H9 (cell line): ENCODE measurements around the gene TNRC6C. TPM values are rescaled to one million over a fixed set of nuclear protein-coding genes. Genes with fewer than 3 reads are reported as not detected.

Experiments
- DNase-seq: peaks from one replicate; pipeline ENCODE4 v3.0.0-alpha.2; 2017
- H2AFZ ChIP-seq: one replicate; pipeline ENCODE4 v1.6.1; 2013; ENCODE audit warnings: mild to moderate bottlenecking, low read length, control low read depth, moderate library complexity
- H2AK5ac ChIP-seq: 2 replicates; pipeline ENCODE4 v1.6.1; 2013; ENCODE audit warnings: low read length, control low read depth, mixed read lengths; ENCODE audit not compliant: insufficient read length
- H2BK120ac ChIP-seq: one replicate; pipeline ENCODE4 v1.6.1; 2013; ENCODE audit warnings: low read depth, mild to moderate bottlenecking, low read length, control low read depth, inconsistent platforms; ENCODE audit not compliant: poor library complexity, severe bottlenecking
- H2BK12ac ChIP-seq: 2 replicates; pipeline ENCODE4 v1.6.1; 2013; ENCODE audit warnings: low read length, control low read depth, mixed read lengths, low read depth; ENCODE audit not compliant: insufficient read length
- H2BK15ac ChIP-seq: 2 replicates; pipeline ENCODE4 v1.6.1; 2013; ENCODE audit warnings: low read depth, low read length, control low read depth
- H2BK20ac ChIP-seq: one replicate; pipeline ENCODE4 v1.6.1; 2013; ENCODE audit warnings: low read depth, mild to moderate bottlenecking, low read length, control low read depth, inconsistent platforms; ENCODE audit not compliant: poor library complexity, severe bottlenecking
- H2BK5ac ChIP-seq: 2 replicates; pipeline ENCODE4 v1.6.1; 2013; ENCODE audit warnings: low read length, control low read depth, mixed read lengths; ENCODE audit not compliant: insufficient read length
- H3K14ac ChIP-seq: 2 replicates; pipeline ENCODE4 v1.6.1; 2013; ENCODE audit warnings: low read length, control low read depth; ENCODE audit not compliant: insufficient read depth
- H3K18ac ChIP-seq: 2 replicates; pipeline ENCODE4 v1.6.1; 2013; ENCODE audit warnings: low read depth, mild to moderate bottlenecking, mixed read lengths, low read length, control low read depth; ENCODE audit not compliant: insufficient read length
- H3K23ac ChIP-seq: 2 replicates; pipeline ENCODE4 v1.6.1; 2013; ENCODE audit warnings: low read length, control low read depth, mixed read lengths, low read depth; ENCODE audit not compliant: insufficient read length
- H3K23me2 ChIP-seq: 2 replicates; pipeline ENCODE4 v1.6.1; 2013; ENCODE audit warnings: low read depth, mild to moderate bottlenecking, mixed read lengths, low read length, control low read depth; ENCODE audit not compliant: insufficient read length, poor library complexity, severe bottlenecking
- H3K27ac ChIP-seq: 2 replicates; pipeline ENCODE4 v1.5.1; 2013; ENCODE audit warnings: low read length, control low read depth, mixed read lengths, low read depth; ENCODE audit not compliant: insufficient read length
- H3K27me3 ChIP-seq: 2 replicates; pipeline ENCODE4 v1.6.1; 2013; ENCODE audit warnings: low read length, control low read depth, inconsistent platforms; ENCODE audit not compliant: insufficient read depth
- H3K4ac ChIP-seq: 2 replicates; pipeline ENCODE4 v1.6.1; 2013; ENCODE audit warnings: low read depth, mild to moderate bottlenecking, control low read depth, inconsistent platforms, low read length, moderate library complexity
- H3K4me1 ChIP-seq: 2 replicates; pipeline ENCODE4 v1.6.1; 2013; ENCODE audit warnings: low read length, control low read depth, inconsistent platforms; ENCODE audit not compliant: insufficient read depth
- H3K4me2 ChIP-seq: 2 replicates; pipeline ENCODE4 v1.6.1; 2013; ENCODE audit warnings: low read length, control low read depth, mixed read lengths; ENCODE audit not compliant: insufficient read length, insufficient read depth
- H3K56ac ChIP-seq: 2 replicates; pipeline ENCODE4 v1.6.1; 2013; ENCODE audit warnings: low read depth, mild to moderate bottlenecking, mixed read lengths, low read length, control low read depth; ENCODE audit not compliant: insufficient read length
- H3K79me1 ChIP-seq: 2 replicates; pipeline ENCODE4 v1.6.1; 2013; ENCODE audit warnings: low read depth, mild to moderate bottlenecking, moderate library complexity, low read length, control low read depth, inconsistent platforms; ENCODE audit not compliant: insufficient read depth, poor library complexity, severe bottlenecking
- H3K79me2 ChIP-seq: 2 replicates; pipeline ENCODE4 v1.6.1; 2013; ENCODE audit warnings: low read length, control low read depth, inconsistent platforms; ENCODE audit not compliant: insufficient read depth
- H3K9ac ChIP-seq: 2 replicates; pipeline ENCODE4 v1.6.1; 2013; ENCODE audit warnings: low read length, control low read depth, mixed read lengths; ENCODE audit not compliant: insufficient read length; ENCODE audit errors: extremely low read depth
- H3K9me3 ChIP-seq: one replicate; pipeline ENCODE4 v1.6.1; 2013; ENCODE audit warnings: low read depth, low read length, inconsistent platforms; ENCODE audit not compliant: control insufficient read depth
- H3T11ph ChIP-seq: one replicate; pipeline ENCODE4 v1.6.1; 2013; ENCODE audit warnings: mild to moderate bottlenecking, low read length, control low read depth, inconsistent platforms
- H4K20me1 ChIP-seq: one replicate; pipeline ENCODE4 v1.6.1; 2013; ENCODE audit not compliant: control insufficient read depth, insufficient read length, insufficient read depth
- H4K5ac ChIP-seq: 2 replicates; pipeline ENCODE4 v1.6.1; 2013; ENCODE audit warnings: low read depth, mild to moderate bottlenecking, mixed read lengths, low read length, control low read depth; ENCODE audit not compliant: insufficient read length
- H4K8ac ChIP-seq: replicated peaks from 2 replicates; pipeline ENCODE4 v1.6.1; 2013; ENCODE audit warnings: low read length, control low read depth, mixed read lengths, low read depth; ENCODE audit not compliant: insufficient read length
- H4K91ac ChIP-seq: 2 replicates; pipeline ENCODE4 v1.6.1; 2013; ENCODE audit warnings: low read depth, mild to moderate bottlenecking, moderate library complexity, mixed read lengths, low read length, control low read depth; ENCODE audit not compliant: insufficient read length
- H3K27ac Mint-ChIP-seq, 3 experiments: 2 replicates in 2 of 3; 3 replicates in 1 of 3; pipeline ENCODE4 v1.8.0; 2020 to 2021; ENCODE audit warnings: mixed read lengths in 3 of 3, mild to moderate bottlenecking in 1 of 3, moderate library complexity in 1 of 3
- H3K27me3 Mint-ChIP-seq: 2 replicates; pipeline ENCODE4 v1.8.0; 2021; ENCODE audit warnings: low read depth, mild to moderate bottlenecking, moderate library complexity, mixed read lengths
- H3K36me3 Mint-ChIP-seq, 3 experiments: 2 replicates in 2 of 3; 3 replicates in 1 of 3; pipeline ENCODE4 v1.8.0; 2020 to 2021; ENCODE audit warnings: low read depth in 3 of 3, mixed read lengths in 3 of 3; ENCODE audit not compliant: insufficient read depth in 1 of 3
- H3K4me1 Mint-ChIP-seq, 2 experiments: 2 replicates each; pipeline ENCODE4 v1.8.0; 2020; ENCODE audit warnings: mixed read lengths in 2 of 2
- H3K4me3 Mint-ChIP-seq, 2 experiments: 2 replicates in 1 of 2; 3 replicates in 1 of 2; pipeline ENCODE4 v1.8.0; 2020 to 2021; ENCODE audit warnings: mild to moderate bottlenecking in 2 of 2, mixed read lengths in 2 of 2, moderate library complexity in 1 of 2
- H3K9me3 Mint-ChIP-seq, 2 experiments: 2 replicates in 1 of 2; 3 replicates in 1 of 2; pipeline ENCODE4 v1.8.0; 2020; ENCODE audit warnings: mild to moderate bottlenecking in 2 of 2, mixed read lengths in 2 of 2, moderate library complexity in 1 of 2
- WGBS: extraction: QIAGEN DNeasy Blood & Tissue Kit; methylation state at CpG from one replicate; pipeline ENCODE4 v1.1.7; 2013; ENCODE audit warnings: missing lambda C conversion rate, low lambda C conversion rate, mixed read lengths; ENCODE audit not compliant: insufficient read length; ENCODE audit errors: extremely low coverage; 5-methylcytosine and 5-hydroxymethylcytosine counted together
- total RNA-seq: library from RNA; stranded (reverse); gene quantifications from 2 replicates; pipeline ENCODE4 v1.2.1, GENCODE V29; 2021
- TF ChIP-seq, protein P1 (sequence below): fragments of 200-600 bp; sonication (generic); conservative IDR thresholded peaks from 3 replicates; pipeline ENCODE4 v1.8.0; 2021; ENCODE audit warnings: antibody characterized with exemption, mild to moderate bottlenecking

Gene TNRC6C
- total RNA-seq, 1 experiment from 2014 or later, result 24.7 TPM

DNA sequence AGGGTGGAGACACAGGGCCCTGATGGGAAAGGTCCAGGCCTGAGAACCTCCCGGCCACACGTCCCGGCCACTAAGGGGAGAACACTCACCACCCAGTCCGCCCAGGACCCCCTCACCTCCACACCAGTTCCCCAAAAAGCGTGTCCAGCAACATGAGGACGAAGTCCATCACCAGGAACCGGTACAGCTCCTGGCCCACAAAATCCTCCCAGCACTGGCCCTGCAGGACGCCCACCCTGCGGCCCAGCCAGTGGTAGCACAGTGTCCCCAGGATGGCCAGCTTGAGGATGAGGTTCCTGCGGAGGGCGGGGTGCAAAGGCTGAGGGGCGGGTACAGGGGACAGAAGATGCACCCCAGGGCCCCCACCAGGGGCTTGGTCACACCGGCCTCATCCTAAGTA, 162.0 kb downstream of the TNRC6C start:
- H3K9me3 ChIP-seq, result no peaks in the 10 kb centered on the region
- H3K9ac ChIP-seq, result no peak overlapping the region
- peaks cover 7 to 32% (median 22%) of the 10 kb centered on the region in 3 experiments for H3K36me3 Mint-ChIP-seq
- H3K79me2 ChIP-seq, result no peaks in the 10 kb centered on the region
- no peak overlapping the region for H2BK120ac ChIP-seq
- no peak overlapping the region for H3K18ac ChIP-seq
- H3T11ph ChIP-seq, result no peak overlapping the region
- no peak overlapping the region for H3K27ac ChIP-seq
- no peak overlapping the region for H2BK5ac ChIP-seq
- H4K91ac ChIP-seq, result no peak overlapping the region
- no peak overlapping the region for H3K4ac ChIP-seq
- H3K23ac ChIP-seq, result no peak overlapping the region
- H2BK20ac ChIP-seq, result no peak overlapping the region
- no peaks in the 10 kb centered on the region for H3K27me3 ChIP-seq
- no peaks in the 10 kb centered on the region for H4K20me1 ChIP-seq
- no peak overlapping the region for H4K8ac ChIP-seq
- H3K14ac ChIP-seq, result no peak overlapping the region
- no peak overlapping the region for H2BK12ac ChIP-seq
- TF ChIP-seq, protein P1, sequence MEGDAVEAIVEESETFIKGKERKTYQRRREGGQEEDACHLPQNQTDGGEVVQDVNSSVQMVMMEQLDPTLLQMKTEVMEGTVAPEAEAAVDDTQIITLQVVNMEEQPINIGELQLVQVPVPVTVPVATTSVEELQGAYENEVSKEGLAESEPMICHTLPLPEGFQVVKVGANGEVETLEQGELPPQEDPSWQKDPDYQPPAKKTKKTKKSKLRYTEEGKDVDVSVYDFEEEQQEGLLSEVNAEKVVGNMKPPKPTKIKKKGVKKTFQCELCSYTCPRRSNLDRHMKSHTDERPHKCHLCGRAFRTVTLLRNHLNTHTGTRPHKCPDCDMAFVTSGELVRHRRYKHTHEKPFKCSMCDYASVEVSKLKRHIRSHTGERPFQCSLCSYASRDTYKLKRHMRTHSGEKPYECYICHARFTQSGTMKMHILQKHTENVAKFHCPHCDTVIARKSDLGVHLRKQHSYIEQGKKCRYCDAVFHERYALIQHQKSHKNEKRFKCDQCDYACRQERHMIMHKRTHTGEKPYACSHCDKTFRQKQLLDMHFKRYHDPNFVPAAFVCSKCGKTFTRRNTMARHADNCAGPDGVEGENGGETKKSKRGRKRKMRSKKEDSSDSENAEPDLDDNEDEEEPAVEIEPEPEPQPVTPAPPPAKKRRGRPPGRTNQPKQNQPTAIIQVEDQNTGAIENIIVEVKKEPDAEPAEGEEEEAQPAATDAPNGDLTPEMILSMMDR, result no peak
- no peaks in the 10 kb centered on the region for H3K27me3 Mint-ChIP-seq
- H3K4me1 Mint-ChIP-seq, result no peaks in the 10 kb centered on the region
- no peak overlapping the region for H3K56ac ChIP-seq
- H3K4me1 ChIP-seq, result no peaks in the 10 kb centered on the region
- H2AFZ ChIP-seq, result no peak overlapping the region
- no peak overlapping the region for H2AK5ac ChIP-seq
- no peak overlapping the region for H3K4me2 ChIP-seq
- no peak for DNase-seq
- WGBS, result no CpG with 5 or more reads among the region's 13 CpGs
- no peak overlapping the region for H4K5ac ChIP-seq
- no peak overlapping the region for H3K27ac Mint-ChIP-seq
- no peaks in the 10 kb centered on the region for H3K79me1 ChIP-seq
- no peaks in the 10 kb centered on the region for H3K23me2 ChIP-seq
- H3K9me3 Mint-ChIP-seq, result no peaks in the 10 kb centered on the region
- H3K4me3 Mint-ChIP-seq, result no peak overlapping the region
- no peak overlapping the region for H2BK15ac ChIP-seq
